SK-N-SH (cell line): ENCODE results near the gene CKS1B.

ENCODE experiments used
- CTCF ChIP-seq: fragments of 200-600 bp; sonication (generic); IDR thresholded peaks from 2 replicates; pipeline ENCODE4 v1.6.1; 2017; ENCODE audit warnings: antibody characterized with exemption, mild to moderate bottlenecking, moderate library complexity
- RAD21 ChIP-seq: IDR thresholded peaks from 2 replicates; pipeline ENCODE4 v1.6.1; 2012; ENCODE audit warnings: mild to moderate bottlenecking, low read length
- RFX5 ChIP-seq: IDR thresholded peaks from 2 replicates; pipeline ENCODE4 v1.6.1; 2012; ENCODE audit warnings: mild to moderate bottlenecking, improper control_type of control experiment, low read length
- TF ChIP-seq, protein P1 (sequence below): IDR thresholded peaks from 2 replicates; pipeline ENCODE4 v1.6.1; 2012; ENCODE audit warnings: mild to moderate bottlenecking, low read depth, low read length, moderate library complexity

DNA sequence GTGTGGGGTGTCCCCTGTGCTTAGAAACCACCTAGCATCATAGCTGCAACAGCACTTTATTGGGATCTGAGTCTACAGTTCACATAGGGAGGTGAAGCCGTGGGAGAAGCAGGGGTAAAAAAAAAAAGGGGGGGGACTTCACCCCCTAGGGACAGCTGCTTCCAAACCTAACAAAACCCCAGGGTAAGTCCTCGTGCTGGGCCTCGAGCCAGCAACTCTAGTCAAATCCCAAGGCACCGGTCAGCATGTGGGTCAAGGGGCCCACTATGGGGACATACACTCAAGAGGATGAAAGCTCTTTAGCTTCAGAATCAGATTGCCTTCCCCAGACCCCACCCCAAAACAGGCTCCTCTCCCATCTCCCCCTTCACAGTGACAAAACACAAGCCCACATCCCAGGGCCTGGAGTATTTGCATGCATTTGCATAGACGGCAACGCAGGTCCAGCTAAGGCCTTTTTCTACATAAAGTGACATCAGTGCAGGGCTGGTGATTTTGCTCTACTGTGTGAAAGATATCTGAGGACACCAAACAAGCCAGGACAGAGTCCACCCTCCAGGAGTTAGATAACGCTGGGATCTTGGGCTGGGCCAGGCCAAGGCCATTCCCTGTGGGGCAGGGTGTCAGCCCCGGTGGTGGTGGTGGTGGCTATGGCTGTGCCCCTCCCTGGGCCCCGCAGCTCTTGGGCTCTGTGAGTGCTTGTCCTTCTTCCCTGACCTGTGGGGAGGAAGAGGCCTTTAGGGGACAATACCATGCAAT, 29.9 kb upstream of the CKS1B start:
- no peak for TF ChIP-seq RFX5
- TF ChIP-seq, protein P1, sequence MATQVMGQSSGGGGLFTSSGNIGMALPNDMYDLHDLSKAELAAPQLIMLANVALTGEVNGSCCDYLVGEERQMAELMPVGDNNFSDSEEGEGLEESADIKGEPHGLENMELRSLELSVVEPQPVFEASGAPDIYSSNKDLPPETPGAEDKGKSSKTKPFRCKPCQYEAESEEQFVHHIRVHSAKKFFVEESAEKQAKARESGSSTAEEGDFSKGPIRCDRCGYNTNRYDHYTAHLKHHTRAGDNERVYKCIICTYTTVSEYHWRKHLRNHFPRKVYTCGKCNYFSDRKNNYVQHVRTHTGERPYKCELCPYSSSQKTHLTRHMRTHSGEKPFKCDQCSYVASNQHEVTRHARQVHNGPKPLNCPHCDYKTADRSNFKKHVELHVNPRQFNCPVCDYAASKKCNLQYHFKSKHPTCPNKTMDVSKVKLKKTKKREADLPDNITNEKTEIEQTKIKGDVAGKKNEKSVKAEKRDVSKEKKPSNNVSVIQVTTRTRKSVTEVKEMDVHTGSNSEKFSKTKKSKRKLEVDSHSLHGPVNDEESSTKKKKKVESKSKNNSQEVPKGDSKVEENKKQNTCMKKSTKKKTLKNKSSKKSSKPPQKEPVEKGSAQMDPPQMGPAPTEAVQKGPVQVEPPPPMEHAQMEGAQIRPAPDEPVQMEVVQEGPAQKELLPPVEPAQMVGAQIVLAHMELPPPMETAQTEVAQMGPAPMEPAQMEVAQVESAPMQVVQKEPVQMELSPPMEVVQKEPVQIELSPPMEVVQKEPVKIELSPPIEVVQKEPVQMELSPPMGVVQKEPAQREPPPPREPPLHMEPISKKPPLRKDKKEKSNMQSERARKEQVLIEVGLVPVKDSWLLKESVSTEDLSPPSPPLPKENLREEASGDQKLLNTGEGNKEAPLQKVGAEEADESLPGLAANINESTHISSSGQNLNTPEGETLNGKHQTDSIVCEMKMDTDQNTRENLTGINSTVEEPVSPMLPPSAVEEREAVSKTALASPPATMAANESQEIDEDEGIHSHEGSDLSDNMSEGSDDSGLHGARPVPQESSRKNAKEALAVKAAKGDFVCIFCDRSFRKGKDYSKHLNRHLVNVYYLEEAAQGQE = no peak
- no peak for TF ChIP-seq CTCF
- TF ChIP-seq RAD21 = no peak
